Measurements from ENCODE around the gene CUX1.
"Not testable (repeated sequence)": the region's sequence is repeated elsewhere in the genome, so short reads cannot be mapped to it uniquely, and the experiment has no call there.

- not testable (repeated sequence) for TF ChIP-seq CTCF, POLR2A (IDR thresholded peaks at IDR 0.05)
Measured at GRCh38 chr7:102025777-102026176, 208.4 kb downstream of the CUX1 start.

Data from body of pancreas (tissue), 4 donors.